Heart right ventricle (tissue), 16 donors: Measurements from ENCODE around the gene IP6K2. TPM values are rescaled to one million over a fixed set of nuclear protein-coding genes. Genes with fewer than 3 reads are reported as not detected.
A peak's percentile ranks its signal among the peaks of the same experiment; 100 is the strongest.

Source experiments
- ATAC-seq, 8 donors: fragments of 200-7000 bp; cut with Tn5 transposase; one replicate each; pipeline ENCODE4 v1.9.1; 2020; ENCODE audit warnings: mild to moderate bottlenecking in 8 of 8, moderate library complexity in 8 of 8, moderate number of reproducible peaks in 1 of 8
- DNase-seq, 2 donors: peaks; one replicate each; pipeline ENCODE4 v3.0.0-alpha.2; 2020
- H3K27ac ChIP-seq, 10 donors: fragments of 200-600 bp; sonication (generic) in 2 of 10; one replicate each; pipeline versions ENCODE4 v1.5.0 to v1.8.0; 2020 to 2022; ENCODE audit warnings: mild to moderate bottlenecking in 3 of 10
- H3K27me3 ChIP-seq, 7 donors: fragments of 200-600 bp; one replicate each; pipeline ENCODE4 v1.8.0; 2021 to 2022; ENCODE audit warnings: mild to moderate bottlenecking in 2 of 7
- H3K36me3 ChIP-seq, 9 donors: fragments of 200-600 bp; sonication (generic) in 1 of 9; one replicate each; pipeline versions ENCODE4 v1.5.0 to v1.8.0; 2020 to 2022; ENCODE audit warnings: mild to moderate bottlenecking in 2 of 9
- H3K4me1 ChIP-seq, 9 donors: fragments of 200-600 bp; sonication (generic) in 1 of 9; one replicate each; pipeline versions ENCODE4 v1.5.0 to v1.8.0; 2020 to 2022; ENCODE audit warnings: mild to moderate bottlenecking in 4 of 9
- H3K4me3 ChIP-seq, 10 donors: fragments of 200-600 bp; sonication (generic) in 2 of 10; one replicate each; pipeline versions ENCODE4 v1.5.0 to v1.8.0; 2020 to 2022; ENCODE audit warnings: mild to moderate bottlenecking in 7 of 10, moderate library complexity in 2 of 10
- H3K9me3 ChIP-seq, 11 donors: fragments of 200-600 bp in 10 of 11; sonication (generic) in 2 of 11; one replicate each; pipeline versions ENCODE4 v1.5.0 to v1.8.0; 2013 to 2022; ENCODE audit warnings: mild to moderate bottlenecking in 2 of 11, control low read depth in 1 of 11, moderate library complexity in 1 of 11
- CTCF ChIP-seq, 9 donors: fragments of 200-600 bp; sonication (generic) in 2 of 9; IDR thresholded peaks; one replicate each; pipeline versions ENCODE4 v1.5.0 to v1.8.0; 2021 to 2022; ENCODE audit warnings: antibody characterized with exemption in 9 of 9, mild to moderate bottlenecking in 5 of 9, moderate library complexity in 1 of 9
- WGBS, 2 donors: extraction: QIAGEN DNeasy Blood & Tissue Kit; methylation state at CpG; one replicate each; pipeline ENCODE4 v1.1.7; 2013; ENCODE audit warnings: inconsistent platforms in 1 of 2; 5-methylcytosine and 5-hydroxymethylcytosine counted together
- intact Hi-C, 10 donors: fragments of 100-400 bp; cut with DNase I; formaldehyde crosslinking; loops; one replicate each; pipeline versions ENCODE4 v1.11.1 to v1.14.2; 2022
- polyA plus RNA-seq, 2 donors: library from polyadenylated mRNA; stranded (reverse); fragments of 200-250 nt; gene quantifications; one replicate each; pipeline ENCODE4 v1.2.3, GENCODE V29; 2013
- total RNA-seq, 10 donors: library from RNA; stranded (reverse); fragmentation: NEBNext Ultra II Directional in 3 of 10; extraction: Animal tissue kit (Norgen Biotek cat#: 25700) in 3 of 10; gene quantifications; one replicate each; pipeline versions ENCODE4 v1.2.1 to v1.2.4, GENCODE V29; 2021 to 2023
- donor health status: Arrhythmogenic right ventricular cardiomyopathy.
- donor health status: ischemic (EF 13 %, LVEDD 7.1; RV severe dilation, severe dysfunction).
- donor health status: healthy with polysubstance abuse.
- donor health status: DM: no; HTN: yes; CAD: no.
- donor health status: DM: no; HTN: no; CAD: no.
- donor health status: ischemic (EF 25% LVEDD 6.9; RV normal size, moderate dysfunction).
- donor health status: ischemic (EF 25% LVEDD 5.7; RV mildly dilated, moderate dysfunction).
- donor health status: healthy.
- donor health status: DM: yes; HTN: yes; CAD: no.
- donor health status: Ischemic cardiomyopathy.
- donor health status: ischemic (EF 35%, LVEDD 5.7; RV mildly dilated, moderate dysfunction).
- donor health status: nonischemic (EF 11% LVEDD 7.7; RV severe dilation, severe dysfunction).
- donor health status: DM: yes; HTN: yes; CAD: no.
- donor health status: PGD.
- donor health status: ischemic (EF 29% LVEDD 5.4; RV normal size, mild dysfunction).
- donor health status: nonischemic (EF 23%, LVEDD 6.1; RV moderate dilation, normal function).

The IP6K2 gene
- total and polyA plus RNA-seq, 12 donors: 16.7 to 81.7 (median 20.1) TPM

GRCh38 chr3:48684480-48685143 is 32.4 kb downstream of the IP6K2 start:
- no peaks in the 10 kb centered on the region for H3K9me3 ChIP-seq
- peaks cover 16 to 44% (median 34%) of the 10 kb centered on the region in 9 donors for H3K4me1 ChIP-seq
- no peak for TF ChIP-seq CTCF (IDR thresholded peaks at IDR 0.05)
- H3K27ac ChIP-seq: peak overlapping the region; percentile 7 to 91 (median 71)
- intact Hi-C loops: loop anchor here in 5 of 10 donors (1.0 to 10.0 kb wide), 5 partner anchors 50 to 220 kb away; partner anchors contain the start of gene SLC26A6 (in 2 of the 5)
- H3K4me3 ChIP-seq: peak overlapping the region; percentile 18 to 99 (median 92)
- no peaks in the 10 kb centered on the region for H3K27me3 ChIP-seq
- peak in 7 of 8 donors; percentile 20 to 71 (median 51) for ATAC-seq
- WGBS, 2 donors: 17 to 26% methylated on average over 7 of the region's 7 CpGs
- peaks cover 0 to 59% (median 50%) of the 10 kb centered on the region in 9 donors for H3K36me3 ChIP-seq
- peak; percentile 52 to 68 for DNase-seq

- no peak for DNase-seq
- TF ChIP-seq CTCF (IDR thresholded peaks at IDR 0.05): no peak
- H3K27me3 ChIP-seq: no peaks in the 10 kb centered on the region
- 31 to 33% methylated on average over 8 of the region's 8 CpGs for WGBS, 2 donors
- peak overlapping the region; percentile 7 to 91 (median 71) for H3K27ac ChIP-seq
- H3K4me1 ChIP-seq: peaks cover 16 to 44% (median 34%) of the 10 kb centered on the region in 9 donors
- peak overlapping the region; percentile 18 to 99 (median 92) for H3K4me3 ChIP-seq
- H3K36me3 ChIP-seq: peaks cover 0 to 59% (median 50%) of the 10 kb centered on the region in 9 donors
- intact Hi-C loops: loop anchor here in 3 of 10 donors (2.0 to 10.0 kb wide), 3 partner anchors 49 to 219 kb away; partner anchors contain the start of gene SLC26A6 (in 2 of the 3)
- no peaks in the 10 kb centered on the region for H3K9me3 ChIP-seq
- ATAC-seq: no peak
Measured at GRCh38 chr3:48684054-48684349, 33.0 kb downstream of the IP6K2 start.

GRCh38 chr3:48682786-48683185 is 34.2 kb downstream of the IP6K2 start:
- Histone ChIP-seq H3K4me1 (peaks cover 16 to 44% (median 34%) of the 10 kb centered on the region in 9 donors), H3K36me3 (peaks cover 0 to 59% (median 49%) of the 10 kb centered on the region in 9 donors), H3K27me3 (no peaks in the 10 kb centered on the region), H3K9me3 (no peaks in the 10 kb centered on the region), H3K4me3 (no peak overlapping the region), H3K27ac (peak overlapping the region in 4 of 10 donors; percentile 71 to 89 (median 74))
- ATAC-seq (no peak), DNase-seq (no peak)
- intact Hi-C loops: loop anchor here in 1 of 10 donors (10.0 kb wide), 1 partner anchor 218 kb away; a partner anchor contains a TSS
- TF ChIP-seq CTCF (IDR thresholded peaks at IDR 0.05): no peak
- WGBS, 2 donors: 83 to 88% methylated on average over 9 of the region's 9 CpGs

- intact Hi-C loops: loop anchor here in 1 of 10 donors (10.0 kb wide), 1 partner anchor 217 kb away; a partner anchor contains a TSS
- ATAC-seq (no peak), DNase-seq (no peak)
- Histone ChIP-seq H3K27me3 (no peaks in the 10 kb centered on the region), H3K36me3 (peaks cover 0 to 59% (median 44%) of the 10 kb centered on the region in 9 donors), H3K4me3 (no peak overlapping the region), H3K4me1 (peaks cover 16 to 37% (median 29%) of the 10 kb centered on the region in 9 donors), H3K9me3 (no peaks in the 10 kb centered on the region), H3K27ac (no peak overlapping the region)
- TF ChIP-seq CTCF (IDR thresholded peaks at IDR 0.05): no peak
- 94 to 95% methylated on average over 17 of the region's 17 CpGs for WGBS, 2 donors
Measured at GRCh38 chr3:48681974-48682610, 34.9 kb downstream of the IP6K2 start.
